ENCODE results near the gene TMEM204.

Gene TMEM204

GRCh38 chr16:1530349-1530882, 3.0 kb upstream of the TMEM204 start:
- Histone ChIP-seq H3K4me3 (ENCODE audit: low read depth, low read length) (no peak overlapping the region), H3K27me3 (no peaks in the 10 kb centered on the region), H3K9me3 (no peaks in the 10 kb centered on the region), H3K4me1 (peaks cover 32% of the 10 kb centered on the region), H3K36me3 (no peaks in the 10 kb centered on the region)
- DNase-seq, result peak; percentile 2
- no peak for TF ChIP-seq CTCF (IDR thresholded peaks at IDR 0.05; ENCODE audit: low read depth, low read length)

GRCh38 chr16:1530883-1531637, 2.4 kb upstream of the TMEM204 start:
- DNase-seq, result peak; percentile 85
- Histone ChIP-seq H3K4me3 (ENCODE audit: low read depth, low read length) (peak overlapping the region; percentile 8; the same call in 1 of the 2 replicates), H3K27me3 (no peaks in the 10 kb centered on the region), H3K9me3 (no peaks in the 10 kb centered on the region), H3K4me1 (peaks cover 32% of the 10 kb centered on the region), H3K36me3 (no peaks in the 10 kb centered on the region)
- TF ChIP-seq CTCF (IDR thresholded peaks at IDR 0.05; ENCODE audit: low read depth, low read length), result no peak; the same call in 1 of the 2 replicates

GRCh38 chr16:1531638-1531910, 1.9 kb upstream of the TMEM204 start:
- TF ChIP-seq CTCF (IDR thresholded peaks at IDR 0.05; ENCODE audit: low read depth, low read length), result no peak
- DNase-seq, result no peak
- no peaks in the 10 kb centered on the region for H3K9me3 ChIP-seq
- H3K4me3 ChIP-seq (ENCODE audit: low read depth, low read length), result no peak overlapping the region
- no peaks in the 10 kb centered on the region for H3K27me3 ChIP-seq
- peaks cover 32% of the 10 kb centered on the region for H3K4me1 ChIP-seq
- H3K36me3 ChIP-seq, result no peaks in the 10 kb centered on the region

- TF ChIP-seq CTCF (IDR thresholded peaks at IDR 0.05; ENCODE audit: low read depth, low read length), result no peak
- no peak overlapping the region for H3K4me3 ChIP-seq (ENCODE audit: low read depth, low read length)
- no peaks in the 10 kb centered on the region for H3K9me3 ChIP-seq
- H3K4me1 ChIP-seq, result peaks cover 32% of the 10 kb centered on the region
- H3K27me3 ChIP-seq, result no peaks in the 10 kb centered on the region
- peak; percentile 38 for DNase-seq
- H3K36me3 ChIP-seq, result no peaks in the 10 kb centered on the region
Observed at GRCh38 chr16:1532081-1532760, 1.2 kb upstream of the TMEM204 start.

GRCh38 chr16:1532771-1533170, 695 bp upstream of the TMEM204 start:
- no peaks in the 10 kb centered on the region for H3K27me3 ChIP-seq
- no peak overlapping the region; the same call in 1 of the 2 replicates for H3K4me3 ChIP-seq (ENCODE audit: low read depth, low read length)

More at GRCh38 chr16:1532771-1533170, 695 bp upstream of the TMEM204 start:
- DNase-seq, result no peak
- H3K36me3 ChIP-seq, result no peaks in the 10 kb centered on the region
- no peaks in the 10 kb centered on the region for H3K9me3 ChIP-seq
- peaks cover 32% of the 10 kb centered on the region for H3K4me1 ChIP-seq
- TF ChIP-seq CTCF (IDR thresholded peaks at IDR 0.05; ENCODE audit: low read depth, low read length), result no peak
